ENCODE results near the gene FNDC11.

DNA sequence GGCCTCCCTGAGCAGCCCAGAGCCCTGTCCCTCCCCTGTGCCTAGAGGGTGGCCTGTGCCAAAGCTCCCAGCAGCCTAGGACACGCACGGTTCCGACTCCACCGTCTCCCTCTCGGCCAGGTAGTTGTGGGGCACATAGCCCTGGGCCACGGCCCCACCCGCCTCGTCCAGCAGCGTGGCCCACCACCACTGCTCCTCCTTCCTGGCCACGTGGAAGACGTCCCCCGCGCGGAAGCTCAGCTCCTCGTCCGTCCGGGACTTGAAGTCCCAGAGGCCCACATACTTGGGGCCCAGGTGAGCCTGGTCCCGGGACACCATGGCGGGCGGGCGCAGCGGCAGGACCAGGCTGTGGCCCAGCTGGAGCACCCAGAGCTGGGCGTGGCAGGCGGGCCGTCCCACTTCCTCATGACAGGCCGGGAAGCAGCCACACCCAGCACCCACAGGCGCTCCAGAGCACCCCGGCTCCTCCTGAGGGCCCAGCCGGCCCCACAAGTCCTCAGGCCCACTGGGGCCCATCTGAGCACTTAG, 16.9 kb upstream of the FNDC11 start, which contains the start of gene PTK6:
- TF ChIP-seq, protein P1, sequence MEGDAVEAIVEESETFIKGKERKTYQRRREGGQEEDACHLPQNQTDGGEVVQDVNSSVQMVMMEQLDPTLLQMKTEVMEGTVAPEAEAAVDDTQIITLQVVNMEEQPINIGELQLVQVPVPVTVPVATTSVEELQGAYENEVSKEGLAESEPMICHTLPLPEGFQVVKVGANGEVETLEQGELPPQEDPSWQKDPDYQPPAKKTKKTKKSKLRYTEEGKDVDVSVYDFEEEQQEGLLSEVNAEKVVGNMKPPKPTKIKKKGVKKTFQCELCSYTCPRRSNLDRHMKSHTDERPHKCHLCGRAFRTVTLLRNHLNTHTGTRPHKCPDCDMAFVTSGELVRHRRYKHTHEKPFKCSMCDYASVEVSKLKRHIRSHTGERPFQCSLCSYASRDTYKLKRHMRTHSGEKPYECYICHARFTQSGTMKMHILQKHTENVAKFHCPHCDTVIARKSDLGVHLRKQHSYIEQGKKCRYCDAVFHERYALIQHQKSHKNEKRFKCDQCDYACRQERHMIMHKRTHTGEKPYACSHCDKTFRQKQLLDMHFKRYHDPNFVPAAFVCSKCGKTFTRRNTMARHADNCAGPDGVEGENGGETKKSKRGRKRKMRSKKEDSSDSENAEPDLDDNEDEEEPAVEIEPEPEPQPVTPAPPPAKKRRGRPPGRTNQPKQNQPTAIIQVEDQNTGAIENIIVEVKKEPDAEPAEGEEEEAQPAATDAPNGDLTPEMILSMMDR (conservative IDR thresholded peaks at IDR 0.05; ENCODE audit: low read length), result no peak
- TF ChIP-seq EZH2phosphoT487 (IDR thresholded peaks at IDR 0.05; ENCODE audit: borderline replicate concordance, low read depth, low read length), result no peak
